Measurements from ENCODE around the gene ALOX15.

- TF ChIP-seq CTCF (IDR thresholded peaks at IDR 0.05; ENCODE audit: poor library complexity, severe bottlenecking) (no peak), EZH2 (IDR thresholded peaks at IDR 0.05; ENCODE audit: borderline replicate concordance, insufficient read depth, low read length, poor library complexity, severe bottlenecking) (no peak), POLR2AphosphoS5 (IDR thresholded peaks at IDR 0.05) (no peak), SMC3 (conservative IDR thresholded peaks at IDR 0.05; ENCODE audit: poor library complexity) (no peak), EP300 (conservative IDR thresholded peaks at IDR 0.05; ENCODE audit: poor library complexity, severe bottlenecking) (no peak), TAF1 (IDR thresholded peaks at IDR 0.05; ENCODE audit: low read depth) (no peak), REST (IDR thresholded peaks at IDR 0.05; ENCODE audit: borderline replicate concordance) (no peak), RAD21 (conservative IDR thresholded peaks at IDR 0.05) (no peak), MXI1 (conservative IDR thresholded peaks at IDR 0.05; ENCODE audit: poor library complexity, severe bottlenecking) (no peak)
These were observed 6.5 kb downstream of the ALOX15 start for GRCh38 chr17:4634976-4635375.

All from neural cell (in vitro differentiated cells).